Transverse colon (tissue), 4 donors: ENCODE data around the gene UBE2L3. TPM values are rescaled to one million over a fixed set of nuclear protein-coding genes. Genes with fewer than 3 reads are reported as not detected.
A peak's percentile ranks its signal among the peaks of the same experiment; 100 is the strongest.
"Not testable (repeated sequence)": the region's sequence is repeated elsewhere in the genome, so short reads cannot be mapped to it uniquely, and the experiment has no call there.

Experiments used
- DNase-seq: peaks from one replicate; pipeline ENCODE4 v3.0.0-alpha.2; 2019
- H3K27ac ChIP-seq, 4 donors: fragments of 200-600 bp; sonication (generic); 2 replicates each; pipeline ENCODE4 v1.5.1; 2016 to 2018; ENCODE audit warnings: inconsistent platforms in 4 of 4
- H3K27me3 ChIP-seq: fragments of 200-600 bp; sonication (generic); 2 replicates; pipeline ENCODE4 v1.5.1; 2017; ENCODE audit warnings: inconsistent platforms
- H3K36me3 ChIP-seq, 4 donors: fragments of 200-600 bp; sonication (generic); 2 replicates each; pipeline ENCODE4 v1.5.1; 2017 to 2019; ENCODE audit warnings: inconsistent platforms in 4 of 4
- H3K4me1 ChIP-seq, 4 donors: fragments of 200-600 bp; sonication (generic); 2 replicates each; pipeline ENCODE4 v1.5.1; 2017 to 2020; ENCODE audit warnings: inconsistent platforms in 4 of 4
- H3K4me3 ChIP-seq, 4 donors: fragments of 200-600 bp; sonication (generic); 1 replicate in 1 of 4; 2 replicates in 3 of 4; pipeline versions ENCODE4 v1.5.1 to v1.6.1; 2017 to 2019; ENCODE audit warnings: inconsistent platforms in 4 of 4
- H3K9me3 ChIP-seq, 2 donors: fragments of 200-600 bp; sonication (generic); 2 replicates each; pipeline ENCODE4 v1.5.1; 2017 to 2019; ENCODE audit warnings: inconsistent platforms in 2 of 2
- EP300 ChIP-seq: sonication (generic); formaldehyde crosslinking; IDR thresholded peaks from one replicate; pipeline ENCODE4 v1.6.1; 2017; ENCODE audit warnings: antibody characterized with exemption, low read depth
- POLR2A ChIP-seq: fragments of 450-650 bp; IDR thresholded peaks from one replicate; pipeline ENCODE4 v1.6.1; 2016; ENCODE audit warnings: antibody characterized with exemption, mild to moderate bottlenecking, moderate library complexity
- POLR2AphosphoS5 ChIP-seq, 3 donors: sonication (generic); formaldehyde crosslinking; IDR thresholded peaks; one replicate each; pipeline ENCODE4 v1.6.1; 2016; ENCODE audit warnings: antibody characterized with exemption in 3 of 3
- WGBS, 2 donors: methylation state at CpG; one replicate each; pipeline ENCODE4 v1.1.5; 2018; ENCODE audit warnings: low coverage in 1 of 2; 5-methylcytosine and 5-hydroxymethylcytosine counted together
- in situ Hi-C, 4 donors: fragments of 200-750 bp; cut with MboI; loops; one replicate each; pipeline versions ENCODE4 v1.15.0 to v1.15.1; 2017; ENCODE audit warnings: low sequenced_read_pairs in 3 of 4, low pct_ligation_motif_present in 1 of 4, low pct_unique_long_range_greater_than_20kb in 1 of 4
- intact Hi-C: fragments of 100-400 bp; cut with DNase I; formaldehyde crosslinking; loops from one replicate; pipeline ENCODE4 v1.15.1; 2023; ENCODE audit warnings: low total_unique reads
- total RNA-seq, 4 donors: library from RNA; depleted of rRNA; stranded (reverse); fragments of >200 nt; gene quantifications; one replicate each; pipeline ENCODE4 v1.1.0, GENCODE V29; 2016
- TF ChIP-seq, protein P1 (sequence below), 5 experiments: fragments of 200-600 bp in 3 of 5; fragments of 450-650 bp in 2 of 5; sonication (generic) in 3 of 5; IDR thresholded peaks; 1 replicate in 2 of 5; 2 replicates in 3 of 5; pipeline ENCODE4 v1.5.1; 2016 to 2017; ENCODE audit warnings: antibody characterized with exemption in 5 of 5, inconsistent platforms in 3 of 5, mild to moderate bottlenecking in 2 of 5, moderate library complexity in 1 of 5

The UBE2L3 gene
- total RNA-seq, 4 donors from 2014 or later = 21.9 to 48.7 (median 33.5) TPM

DNA sequence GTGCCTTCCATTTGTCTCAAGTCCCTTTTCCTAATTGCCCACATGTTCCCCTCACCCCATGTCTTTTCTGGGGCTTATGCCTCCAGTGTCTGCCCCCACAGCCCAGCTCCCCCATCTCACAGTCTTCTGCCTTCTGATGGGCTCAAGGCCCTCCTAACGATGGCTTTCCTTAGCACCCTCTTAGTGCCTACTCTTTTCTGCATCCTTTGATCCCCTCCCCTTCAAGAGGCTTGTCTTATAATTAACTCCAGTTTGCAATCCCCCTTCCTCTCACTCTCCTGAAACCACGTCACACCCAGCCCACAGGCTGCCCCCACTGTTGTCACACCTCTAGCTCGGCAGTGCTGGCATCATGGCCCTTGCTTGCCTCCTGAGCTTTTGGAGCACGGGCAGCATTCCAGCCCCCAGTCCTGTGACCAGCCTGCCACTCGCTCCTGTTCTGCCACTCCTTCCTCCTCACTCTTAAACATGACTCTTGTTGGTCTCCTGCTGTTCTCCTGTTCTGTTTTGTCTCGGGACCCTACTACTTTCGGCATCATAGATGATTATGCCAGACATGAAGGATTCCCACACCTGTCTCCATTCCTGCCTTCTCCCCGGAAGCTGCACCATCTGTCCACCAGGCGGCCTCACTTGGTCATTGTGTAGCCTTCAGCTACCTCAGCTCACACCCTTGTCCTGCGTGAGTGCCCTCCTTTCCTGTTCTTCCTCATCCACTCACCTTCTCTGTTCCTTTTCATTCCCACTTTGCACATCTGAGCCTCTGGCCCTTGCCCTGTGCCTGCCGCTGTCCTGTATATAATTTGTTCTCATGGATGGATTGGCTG lies 26.1 kb downstream of the UBE2L3 start:
- in situ Hi-C loops (loop anchor here in 2 of 4 donors (25.0 kb wide), 2 partner anchors 119 to 506 kb away; no protein-coding TSS in a partner anchor), intact Hi-C loops (no loop called here)
- Histone ChIP-seq H3K27me3 (no peaks in the 10 kb centered on the region), H3K9me3 (no peaks in the 10 kb centered on the region), H3K27ac (no peak overlapping the region), H3K4me1 (peaks cover 0 to 30% (median 9%) of the 10 kb centered on the region in 4 donors), H3K36me3 (peaks cover 0 to 32% (median 13%) of the 10 kb centered on the region in 4 donors), H3K4me3 (no peak overlapping the region)
- WGBS, 2 donors = 78 to 88% methylated on average over 3 to 11 of the region's 11 CpGs
- DNase-seq = no peak
- no peak for TF ChIP-seq POLR2A
- TF ChIP-seq, protein P1, sequence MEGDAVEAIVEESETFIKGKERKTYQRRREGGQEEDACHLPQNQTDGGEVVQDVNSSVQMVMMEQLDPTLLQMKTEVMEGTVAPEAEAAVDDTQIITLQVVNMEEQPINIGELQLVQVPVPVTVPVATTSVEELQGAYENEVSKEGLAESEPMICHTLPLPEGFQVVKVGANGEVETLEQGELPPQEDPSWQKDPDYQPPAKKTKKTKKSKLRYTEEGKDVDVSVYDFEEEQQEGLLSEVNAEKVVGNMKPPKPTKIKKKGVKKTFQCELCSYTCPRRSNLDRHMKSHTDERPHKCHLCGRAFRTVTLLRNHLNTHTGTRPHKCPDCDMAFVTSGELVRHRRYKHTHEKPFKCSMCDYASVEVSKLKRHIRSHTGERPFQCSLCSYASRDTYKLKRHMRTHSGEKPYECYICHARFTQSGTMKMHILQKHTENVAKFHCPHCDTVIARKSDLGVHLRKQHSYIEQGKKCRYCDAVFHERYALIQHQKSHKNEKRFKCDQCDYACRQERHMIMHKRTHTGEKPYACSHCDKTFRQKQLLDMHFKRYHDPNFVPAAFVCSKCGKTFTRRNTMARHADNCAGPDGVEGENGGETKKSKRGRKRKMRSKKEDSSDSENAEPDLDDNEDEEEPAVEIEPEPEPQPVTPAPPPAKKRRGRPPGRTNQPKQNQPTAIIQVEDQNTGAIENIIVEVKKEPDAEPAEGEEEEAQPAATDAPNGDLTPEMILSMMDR (IDR thresholded peaks at IDR 0.05) = peak in 4 of 5 experiments; percentile 20 to 51 (median 31)

DNA sequence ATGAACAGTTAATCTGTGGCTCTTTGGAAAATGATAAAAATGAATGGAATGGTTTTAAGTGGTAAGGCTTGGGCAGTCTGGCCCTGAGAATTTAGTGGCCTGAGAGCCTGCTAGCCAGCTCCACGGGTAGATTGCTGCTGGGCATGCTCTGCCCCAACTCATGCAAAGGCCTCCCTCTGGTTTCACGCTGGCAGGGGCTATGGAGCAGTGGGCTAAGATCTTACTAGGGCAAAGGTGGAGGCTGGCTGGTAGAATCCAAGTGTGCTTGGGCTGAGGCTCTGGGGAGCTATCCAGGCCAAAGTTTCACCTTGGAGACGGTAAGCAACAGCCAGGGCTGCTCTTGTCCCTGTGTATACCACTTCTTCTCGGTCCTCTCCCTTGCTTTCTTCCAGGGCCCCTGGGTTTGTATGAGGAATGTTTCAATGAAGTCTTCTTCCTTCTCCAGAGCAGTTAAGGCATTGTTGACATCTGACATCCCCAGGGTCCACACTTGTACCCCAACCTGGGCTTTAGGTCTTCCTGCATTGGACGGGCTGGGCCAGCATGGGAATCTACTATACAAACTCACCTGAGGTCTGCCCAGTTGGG lies 27.4 kb downstream of the UBE2L3 start:
- Histone ChIP-seq H3K4me3 (no peak overlapping the region), H3K4me1 (peaks cover 0 to 23% (median 6%) of the 10 kb centered on the region in 4 donors), H3K36me3 (peaks cover 0 to 32% (median 13%) of the 10 kb centered on the region in 4 donors), H3K27me3 (no peaks in the 10 kb centered on the region), H3K27ac (no peak overlapping the region), H3K9me3 (no peaks in the 10 kb centered on the region)
- 75 to 76% methylated on average over 3 to 5 of the region's 5 CpGs for WGBS, 2 donors
- in situ Hi-C loops = loop anchor here in 2 of 4 donors (25.0 kb wide), 2 partner anchors 117 to 508 kb away; no protein-coding TSS in a partner anchor
- intact Hi-C loops = no loop called here
- DNase-seq = no peak
- TF ChIP-seq EP300 = no peak
- TF ChIP-seq, protein P1 (IDR thresholded peaks at IDR 0.05) = no peak
- TF ChIP-seq POLR2AphosphoS5 (IDR thresholded peaks at IDR 0.05) = no peak
- no peak for TF ChIP-seq POLR2A

DNA sequence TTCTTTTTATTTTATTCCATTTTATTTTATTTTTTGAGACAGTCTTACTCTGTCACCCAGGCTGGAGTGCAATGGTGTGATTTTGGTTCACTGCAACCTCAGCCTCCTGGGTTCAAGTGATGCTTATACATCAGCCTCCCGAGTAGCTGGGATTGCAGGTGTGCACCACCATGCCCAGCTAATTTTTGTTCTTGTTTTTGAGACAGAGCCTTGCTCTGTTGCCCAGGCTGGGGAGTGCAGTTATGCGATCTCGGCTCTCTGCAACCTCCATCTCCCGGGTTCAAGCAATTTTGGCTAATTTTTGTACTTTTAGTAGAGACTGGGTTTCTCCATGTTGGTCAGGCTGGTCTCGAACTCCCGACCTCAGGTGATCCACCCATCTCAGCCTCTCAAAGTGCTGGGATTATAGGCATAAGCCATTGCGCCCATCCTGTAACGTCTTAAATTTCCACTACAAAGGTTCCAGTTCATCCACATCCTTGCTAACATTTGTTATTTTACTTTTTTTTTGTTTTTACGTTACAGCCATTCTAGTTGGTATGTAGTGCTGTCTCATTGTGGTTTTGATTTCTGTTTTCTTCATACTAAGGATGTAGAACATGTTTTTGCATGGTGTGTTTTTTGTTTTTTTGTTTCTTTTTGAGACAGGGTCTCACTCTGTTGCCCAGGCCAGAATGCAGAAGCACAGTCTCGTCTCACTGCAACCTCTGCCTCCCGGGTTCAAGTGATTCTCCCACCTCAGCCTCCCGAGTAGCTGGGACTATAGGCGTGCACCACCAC lies 29.0 kb downstream of the UBE2L3 start:
- H3K27ac ChIP-seq, DNase-seq, intact Hi-C loops, H3K4me3 ChIP-seq, H3K9me3 ChIP-seq, H3K27me3 ChIP-seq, H3K4me1 ChIP-seq: not testable (repeated sequence)
- in situ Hi-C loops = loop anchor here in 2 of 4 donors (25.0 kb wide), 2 partner anchors 116 to 509 kb away; no protein-coding TSS in a partner anchor
- 94 to 95% methylated on average over 9 to 13 of the region's 13 CpGs for WGBS, 2 donors
- H3K36me3 ChIP-seq = peaks cover 0 to 32% (median 13%) of the 10 kb centered on the region in 4 donors

DNA sequence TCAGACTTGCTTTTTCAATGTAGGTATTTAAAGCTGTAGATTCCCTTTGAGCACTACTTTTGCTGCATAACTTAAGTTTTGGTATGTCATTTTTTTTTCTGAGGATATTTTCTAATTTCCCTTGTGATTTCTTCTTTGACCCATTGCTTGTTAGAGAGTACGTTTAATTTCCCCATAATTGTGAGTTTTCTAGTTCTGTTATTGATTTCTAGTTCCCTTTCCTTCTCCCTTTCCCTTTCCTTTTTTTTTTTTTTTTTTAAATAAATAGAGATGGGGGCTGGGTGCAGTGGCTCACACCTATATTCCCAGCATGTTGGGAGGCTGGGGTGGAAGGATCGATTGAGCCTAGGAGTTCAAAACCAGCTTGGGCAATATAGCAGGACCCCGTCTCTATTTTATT lies 30.8 kb downstream of the UBE2L3 start:
- 88 to 94% methylated on average over 2 to 3 of the region's 3 CpGs for WGBS, 2 donors
- TF ChIP-seq POLR2AphosphoS5 (IDR thresholded peaks at IDR 0.05) (no peak), EP300 (no peak), POLR2A (no peak)
- TF ChIP-seq, protein P1 (IDR thresholded peaks at IDR 0.05) = no peak
- in situ Hi-C loops (loop anchor here in 2 of 4 donors (25.0 kb wide), 2 partner anchors 114 to 511 kb away; no protein-coding TSS in a partner anchor), intact Hi-C loops (no loop called here)
- no peaks in the 10 kb centered on the region for H3K4me1 ChIP-seq
- no peak overlapping the region for H3K4me3 ChIP-seq
- no peaks in the 10 kb centered on the region for H3K27me3 ChIP-seq
- H3K9me3 ChIP-seq = no peaks in the 10 kb centered on the region
- H3K36me3 ChIP-seq = peaks cover 0 to 24% (median 10%) of the 10 kb centered on the region in 4 donors
- no peak for DNase-seq
- H3K27ac ChIP-seq = no peak overlapping the region
